Nephron (organoid): ENCODE measurements around the gene SARS1.
A peak's percentile ranks its signal among the peaks of the same experiment; 100 is the strongest.

Experiments
- H3K27ac Mint-ChIP-seq, 3 experiments: 2 replicates each; pipeline ENCODE4 v1.8.0; 2020; ENCODE audit warnings: mixed read lengths in 3 of 3, mild to moderate bottlenecking in 2 of 3, moderate library complexity in 1 of 3
- H3K27me3 Mint-ChIP-seq: 2 replicates; pipeline ENCODE4 v1.8.0; 2021; ENCODE audit warnings: low read depth, mild to moderate bottlenecking, moderate library complexity, mixed read lengths
- H3K36me3 Mint-ChIP-seq: 2 replicates; pipeline ENCODE4 v1.8.0; 2020; ENCODE audit warnings: low read depth, mixed read lengths
- H3K4me1 Mint-ChIP-seq: 2 replicates; pipeline ENCODE4 v1.8.0; 2020; ENCODE audit warnings: mixed read lengths
- H3K4me3 Mint-ChIP-seq, 3 experiments: 2 replicates each; pipeline ENCODE4 v1.8.0; 2020; ENCODE audit warnings: mild to moderate bottlenecking in 3 of 3, mixed read lengths in 3 of 3, moderate library complexity in 2 of 3
- H3K9me3 Mint-ChIP-seq: 2 replicates; pipeline ENCODE4 v1.8.0; 2020; ENCODE audit warnings: mixed read lengths
- CTCF ChIP-seq, 3 experiments: fragments of 200-600 bp; sonication (generic); IDR thresholded peaks; one replicate each; pipeline ENCODE4 v1.5.0; 2021; ENCODE audit warnings: antibody characterized with exemption in 3 of 3; ENCODE audit not compliant: unreplicated experiment in 3 of 3

The SARS1 gene

GRCh38 chr1:109271458-109271857, 57.7 kb downstream of the SARS1 start:
- H3K27me3 Mint-ChIP-seq, result peaks cover 15% of the 10 kb centered on the region
- peaks cover 33% of the 10 kb centered on the region for H3K4me1 Mint-ChIP-seq
- H3K36me3 Mint-ChIP-seq, result peaks cover 24% of the 10 kb centered on the region
- TF ChIP-seq CTCF (IDR thresholded peaks at IDR 0.05; ENCODE audit: unreplicated experiment in 3 of 3), result no peak
- peak overlapping the region in 2 of 3 experiments; percentile 42 to 52 for H3K27ac Mint-ChIP-seq
- H3K4me3 Mint-ChIP-seq, result no peak overlapping the region
- H3K9me3 Mint-ChIP-seq, result no peaks in the 10 kb centered on the region

- Mint-ChIP-seq H3K9me3 (no peaks in the 10 kb centered on the region), H3K4me3 (no peak overlapping the region), H3K4me1 (peaks cover 36% of the 10 kb centered on the region), H3K36me3 (peaks cover 24% of the 10 kb centered on the region), H3K27ac (peak overlapping the region in 2 of 3 experiments; percentile 42 to 52), H3K27me3 (peaks cover 15% of the 10 kb centered on the region)
- no peak for TF ChIP-seq CTCF (IDR thresholded peaks at IDR 0.05; ENCODE audit: unreplicated experiment in 3 of 3)
Measured at GRCh38 chr1:109272021-109272799, 58.5 kb downstream of the SARS1 start.

- no peak overlapping the region for H3K4me3 Mint-ChIP-seq
- H3K36me3 Mint-ChIP-seq, result peaks cover 21% of the 10 kb centered on the region
- peak overlapping the region in 1 of 3 experiments; percentile 42 for H3K27ac Mint-ChIP-seq
- TF ChIP-seq CTCF (IDR thresholded peaks at IDR 0.05; ENCODE audit: unreplicated experiment in 3 of 3), result no peak
- H3K27me3 Mint-ChIP-seq, result peaks cover 15% of the 10 kb centered on the region
- no peaks in the 10 kb centered on the region for H3K9me3 Mint-ChIP-seq
- peaks cover 38% of the 10 kb centered on the region for H3K4me1 Mint-ChIP-seq
Measured at GRCh38 chr1:109272831-109273547, 59.3 kb downstream of the SARS1 start.

GRCh38 chr1:109273570-109274288, 60.0 kb downstream of the SARS1 start:
- peak overlapping the region; percentile 86 to 92 (median 92) for H3K27ac Mint-ChIP-seq
- peaks cover 18% of the 10 kb centered on the region for H3K36me3 Mint-ChIP-seq
- H3K4me1 Mint-ChIP-seq, result peaks cover 42% of the 10 kb centered on the region
- peaks cover 15% of the 10 kb centered on the region for H3K27me3 Mint-ChIP-seq
- H3K4me3 Mint-ChIP-seq, result peak overlapping the region in 1 of 3 experiments; percentile 16
- no peak for TF ChIP-seq CTCF (IDR thresholded peaks at IDR 0.05; ENCODE audit: unreplicated experiment in 3 of 3)
- H3K9me3 Mint-ChIP-seq, result no peaks in the 10 kb centered on the region

- Mint-ChIP-seq H3K27me3 (peaks cover 15% of the 10 kb centered on the region), H3K36me3 (peaks cover 21% of the 10 kb centered on the region), H3K4me3 (peak overlapping the region in 2 of 3 experiments; percentile 24 to 29), H3K27ac (peak overlapping the region; percentile 86 to 93 (median 92)), H3K9me3 (no peaks in the 10 kb centered on the region), H3K4me1 (peaks cover 47% of the 10 kb centered on the region)
- no peak for TF ChIP-seq CTCF (IDR thresholded peaks at IDR 0.05; ENCODE audit: unreplicated experiment in 3 of 3)
Measured at GRCh38 chr1:109274533-109275476, 61.1 kb downstream of the SARS1 start.
